22Rv1 (cell line): ENCODE measurements around the gene STK39.
"Not testable (repeated sequence)": the region's sequence is repeated elsewhere in the genome, so short reads cannot be mapped to it uniquely, and the experiment has no call there.

Experiments used
- H3K27ac ChIP-seq: fragments of 450-650 bp; 2 replicates; pipeline ENCODE4 v1.5.1; 2017
- CTCF ChIP-seq: fragments of 450-650 bp; IDR thresholded peaks from 2 replicates; pipeline ENCODE4 v1.5.1; 2017; ENCODE audit warnings: mild to moderate bottlenecking
- ZFX ChIP-seq: fragments of 450-650 bp; IDR thresholded peaks from 2 replicates; pipeline ENCODE4 v1.6.1; 2017; ENCODE audit warnings: antibody characterized with exemption, borderline replicate concordance

The STK39 gene

GRCh38 chr2:168085801-168086361, 161.5 kb downstream of the STK39 start:
- peak overlapping the region; percentile 93 for H3K27ac ChIP-seq
- TF ChIP-seq ZFX (no peak), CTCF (no peak)

- no peak for TF ChIP-seq ZFX
- no peak for TF ChIP-seq CTCF
Measured at GRCh38 chr2:168084288-168084687, 163.1 kb downstream of the STK39 start.

GRCh38 chr2:168081452-168081851, 165.9 kb downstream of the STK39 start:
- H3K27ac ChIP-seq: not testable (repeated sequence)

More at GRCh38 chr2:168084288-168084687, 163.1 kb downstream of the STK39 start:
- H3K27ac ChIP-seq: no peak overlapping the region

- TF ChIP-seq ZFX (no peak), CTCF (no peak)
- H3K27ac ChIP-seq: no peak overlapping the region
Measured at GRCh38 chr2:168079236-168079635, 168.2 kb downstream of the STK39 start.

- no peak overlapping the region for H3K27ac ChIP-seq
- no peak for TF ChIP-seq CTCF
- TF ChIP-seq ZFX: no peak
Measured at GRCh38 chr2:168076731-168077130, 170.7 kb downstream of the STK39 start.

GRCh38 chr2:168075446-168075845, 171.9 kb downstream of the STK39 start:
- no peak for TF ChIP-seq CTCF
- no peak for TF ChIP-seq ZFX
- no peak overlapping the region for H3K27ac ChIP-seq

- H3K27ac ChIP-seq: no peak overlapping the region
- TF ChIP-seq ZFX: no peak
- TF ChIP-seq CTCF: no peak
Measured at GRCh38 chr2:168072626-168073303, 174.6 kb downstream of the STK39 start.
